WTC11 (cell line): Measurements from ENCODE around the gene ALAS1.

ENCODE experiments used
- ATF2 ChIP-seq: sonication (generic); formaldehyde crosslinking; IDR thresholded peaks from 2 replicates; pipeline ENCODE4 v1.8.1; 2022; ENCODE audit warnings: low read depth, missing genetic modification reagents, borderline replicate concordance
- CREB1 ChIP-seq: sonication (generic); formaldehyde crosslinking; IDR thresholded peaks from 2 replicates; pipeline ENCODE4 v1.8.0; 2023; ENCODE audit warnings: mild to moderate bottlenecking, missing genetic modification reagents
- KAT7 ChIP-seq: sonication (generic); formaldehyde crosslinking; IDR thresholded peaks from 2 replicates; pipeline ENCODE4 v1.8.1; 2023; ENCODE audit warnings: missing genetic modification reagents, mild to moderate bottlenecking, borderline replicate concordance
- NFYB ChIP-seq: sonication (generic); formaldehyde crosslinking; conservative IDR thresholded peaks from 2 replicates; pipeline ENCODE4 v1.8.0; 2022; ENCODE audit warnings: low read depth, missing genetic modification reagents
- NR1H2 ChIP-seq: sonication (generic); formaldehyde crosslinking; IDR thresholded peaks from 2 replicates; pipeline ENCODE4 v1.9.0; 2021; ENCODE audit warnings: mild to moderate bottlenecking, moderate library complexity, missing genetic modification reagents
- TCF7 ChIP-seq: sonication (generic); formaldehyde crosslinking; IDR thresholded peaks from 2 replicates; pipeline ENCODE4 v1.8.0; 2022; ENCODE audit warnings: mild to moderate bottlenecking, low read depth, missing genetic modification reagents, moderate library complexity
- TF ChIP-seq, protein P1 (sequence below): sonication (generic); formaldehyde crosslinking; IDR thresholded peaks from 2 replicates; pipeline ENCODE4 v1.8.0; 2022; ENCODE audit warnings: missing genetic modification reagents
- TF ChIP-seq, protein P2 (sequence below): fragments of 200-600 bp; IDR thresholded peaks from 2 replicates; pipeline ENCODE4 v1.8.0; 2022; ENCODE audit warnings: antibody characterized with exemption
- TF ChIP-seq, protein P3 (sequence below): sonication (generic); formaldehyde crosslinking; IDR thresholded peaks from 2 replicates; pipeline ENCODE4 v1.8.1; 2023; ENCODE audit warnings: mild to moderate bottlenecking, missing genetic modification reagents, moderate library complexity

- TF ChIP-seq, protein P1, sequence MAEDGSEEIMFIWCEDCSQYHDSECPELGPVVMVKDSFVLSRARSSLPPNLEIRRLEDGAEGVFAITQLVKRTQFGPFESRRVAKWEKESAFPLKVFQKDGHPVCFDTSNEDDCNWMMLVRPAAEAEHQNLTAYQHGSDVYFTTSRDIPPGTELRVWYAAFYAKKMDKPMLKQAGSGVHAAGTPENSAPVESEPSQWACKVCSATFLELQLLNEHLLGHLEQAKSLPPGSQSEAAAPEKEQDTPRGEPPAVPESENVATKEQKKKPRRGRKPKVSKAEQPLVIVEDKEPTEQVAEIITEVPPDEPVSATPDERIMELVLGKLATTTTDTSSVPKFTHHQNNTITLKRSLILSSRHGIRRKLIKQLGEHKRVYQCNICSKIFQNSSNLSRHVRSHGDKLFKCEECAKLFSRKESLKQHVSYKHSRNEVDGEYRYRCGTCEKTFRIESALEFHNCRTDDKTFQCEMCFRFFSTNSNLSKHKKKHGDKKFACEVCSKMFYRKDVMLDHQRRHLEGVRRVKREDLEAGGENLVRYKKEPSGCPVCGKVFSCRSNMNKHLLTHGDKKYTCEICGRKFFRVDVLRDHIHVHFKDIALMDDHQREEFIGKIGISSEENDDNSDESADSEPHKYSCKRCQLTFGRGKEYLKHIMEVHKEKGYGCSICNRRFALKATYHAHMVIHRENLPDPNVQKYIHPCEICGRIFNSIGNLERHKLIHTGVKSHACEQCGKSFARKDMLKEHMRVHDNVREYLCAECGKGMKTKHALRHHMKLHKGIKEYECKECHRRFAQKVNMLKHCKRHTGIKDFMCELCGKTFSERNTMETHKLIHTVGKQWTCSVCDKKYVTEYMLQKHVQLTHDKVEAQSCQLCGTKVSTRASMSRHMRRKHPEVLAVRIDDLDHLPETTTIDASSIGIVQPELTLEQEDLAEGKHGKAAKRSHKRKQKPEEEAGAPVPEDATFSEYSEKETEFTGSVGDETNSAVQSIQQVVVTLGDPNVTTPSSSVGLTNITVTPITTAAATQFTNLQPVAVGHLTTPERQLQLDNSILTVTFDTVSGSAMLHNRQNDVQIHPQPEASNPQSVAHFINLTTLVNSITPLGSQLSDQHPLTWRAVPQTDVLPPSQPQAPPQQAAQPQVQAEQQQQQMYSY (CRISPR knock-in tag) = no peak
- TF ChIP-seq, protein P2, sequence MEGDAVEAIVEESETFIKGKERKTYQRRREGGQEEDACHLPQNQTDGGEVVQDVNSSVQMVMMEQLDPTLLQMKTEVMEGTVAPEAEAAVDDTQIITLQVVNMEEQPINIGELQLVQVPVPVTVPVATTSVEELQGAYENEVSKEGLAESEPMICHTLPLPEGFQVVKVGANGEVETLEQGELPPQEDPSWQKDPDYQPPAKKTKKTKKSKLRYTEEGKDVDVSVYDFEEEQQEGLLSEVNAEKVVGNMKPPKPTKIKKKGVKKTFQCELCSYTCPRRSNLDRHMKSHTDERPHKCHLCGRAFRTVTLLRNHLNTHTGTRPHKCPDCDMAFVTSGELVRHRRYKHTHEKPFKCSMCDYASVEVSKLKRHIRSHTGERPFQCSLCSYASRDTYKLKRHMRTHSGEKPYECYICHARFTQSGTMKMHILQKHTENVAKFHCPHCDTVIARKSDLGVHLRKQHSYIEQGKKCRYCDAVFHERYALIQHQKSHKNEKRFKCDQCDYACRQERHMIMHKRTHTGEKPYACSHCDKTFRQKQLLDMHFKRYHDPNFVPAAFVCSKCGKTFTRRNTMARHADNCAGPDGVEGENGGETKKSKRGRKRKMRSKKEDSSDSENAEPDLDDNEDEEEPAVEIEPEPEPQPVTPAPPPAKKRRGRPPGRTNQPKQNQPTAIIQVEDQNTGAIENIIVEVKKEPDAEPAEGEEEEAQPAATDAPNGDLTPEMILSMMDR = no peak
- TF ChIP-seq KAT7 = no peak
- no peak for TF ChIP-seq CREB1 (CRISPR knock-in tag)
- TF ChIP-seq NFYB (CRISPR knock-in tag) = no peak
- TF ChIP-seq, protein P3, sequence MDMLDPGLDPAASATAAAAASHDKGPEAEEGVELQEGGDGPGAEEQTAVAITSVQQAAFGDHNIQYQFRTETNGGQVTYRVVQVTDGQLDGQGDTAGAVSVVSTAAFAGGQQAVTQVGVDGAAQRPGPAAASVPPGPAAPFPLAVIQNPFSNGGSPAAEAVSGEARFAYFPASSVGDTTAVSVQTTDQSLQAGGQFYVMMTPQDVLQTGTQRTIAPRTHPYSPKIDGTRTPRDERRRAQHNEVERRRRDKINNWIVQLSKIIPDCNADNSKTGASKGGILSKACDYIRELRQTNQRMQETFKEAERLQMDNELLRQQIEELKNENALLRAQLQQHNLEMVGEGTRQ = no peak
- no peak for TF ChIP-seq TCF7 (CRISPR knock-in tag)
- no peak for TF ChIP-seq NR1H2 (CRISPR knock-in tag)
- no peak for TF ChIP-seq ATF2 (CRISPR knock-in tag)
Observed at GRCh38 chr3:52237006-52237656, 39.2 kb downstream of the ALAS1 start.
